TTC549 (cell line): Measurements from ENCODE around the gene CASD1.

Source experiments
- FAIRE-seq: peaks from 2 replicates; lab custom pipeline; 2012; peaks lifted over from hg19 to GRCh38; lab: Jason Lieb, UNC

The CASD1 gene

DNA sequence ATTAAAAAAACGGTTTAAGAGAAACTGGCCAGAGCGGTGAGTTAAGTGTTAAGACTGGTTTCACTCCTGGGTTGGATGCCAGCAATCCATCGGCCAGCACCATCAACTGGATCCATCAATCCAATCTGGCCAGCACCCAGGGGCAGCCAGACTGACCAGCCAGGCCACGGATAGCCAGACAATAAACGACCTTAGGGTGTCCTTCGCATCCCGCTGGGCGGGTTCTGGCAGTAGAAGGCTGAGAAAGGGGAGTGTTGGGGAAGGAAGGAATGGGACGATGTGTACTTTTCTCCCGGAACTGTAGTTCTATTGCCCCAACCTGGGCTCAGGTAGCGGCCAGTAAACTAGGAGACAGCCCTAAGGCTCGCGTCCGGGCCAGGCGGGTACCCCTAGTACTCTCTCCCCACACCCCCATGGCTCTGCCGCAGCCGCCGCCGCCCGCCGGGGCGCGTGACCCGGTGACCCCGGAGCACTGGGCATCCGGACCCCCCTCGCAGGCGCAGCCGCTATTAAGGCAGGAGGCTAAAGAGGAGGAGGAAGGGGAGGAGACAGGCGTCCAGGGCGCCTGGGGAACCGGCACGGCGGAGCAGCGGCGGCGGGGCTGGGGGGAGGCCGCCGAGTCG is at the start of gene CASD1:
Gene CASD1, plus strand, starts transcription at position 546 of the 623 bp plus-strand sequence. CDS start 276 bp downstream, outside the sequence.
- no peak for FAIRE-seq

DNA sequence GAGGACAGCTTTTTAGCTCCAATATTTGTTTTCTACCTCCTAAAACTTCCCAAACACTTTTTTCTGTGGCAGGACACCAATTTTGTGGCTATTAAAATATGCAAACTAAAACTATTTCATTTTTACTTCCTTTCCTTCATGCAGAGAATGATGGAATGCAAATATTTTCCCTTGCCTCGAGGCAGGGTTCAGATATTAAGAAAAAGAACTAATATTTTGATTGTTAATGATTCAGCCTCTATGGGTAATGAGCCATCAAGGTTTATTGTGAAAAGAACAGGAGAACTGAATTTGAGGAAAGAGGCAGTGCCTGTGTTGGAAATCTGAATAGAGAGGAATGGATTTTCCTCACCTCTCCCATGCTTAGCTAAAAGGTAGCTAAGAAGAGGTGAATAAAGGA is 43.1 kb upstream of the CASD1 start:
- FAIRE-seq, result no peak

- no peak for FAIRE-seq
Observed at GRCh38 chr7:94471604-94472003, 38.0 kb upstream of the CASD1 start.

DNA sequence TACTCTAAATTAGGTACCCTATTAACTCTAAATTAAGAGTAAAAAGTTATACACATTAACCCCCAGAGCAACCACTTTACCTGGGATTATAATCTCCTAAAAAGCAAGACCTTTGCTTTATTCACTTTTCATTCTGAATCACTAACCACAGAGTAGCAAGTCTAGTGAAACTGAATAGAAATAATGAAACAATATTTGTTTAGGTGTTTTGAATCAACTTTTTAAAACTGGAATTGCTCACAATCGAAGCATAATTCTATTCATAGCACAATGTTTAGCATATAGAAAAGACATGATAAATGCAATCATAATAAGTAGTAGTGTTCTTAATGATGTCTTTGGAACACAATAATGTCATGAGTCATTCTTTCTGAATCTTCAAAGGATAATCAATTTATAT is 37.0 kb upstream of the CASD1 start:
- no peak for FAIRE-seq

DNA sequence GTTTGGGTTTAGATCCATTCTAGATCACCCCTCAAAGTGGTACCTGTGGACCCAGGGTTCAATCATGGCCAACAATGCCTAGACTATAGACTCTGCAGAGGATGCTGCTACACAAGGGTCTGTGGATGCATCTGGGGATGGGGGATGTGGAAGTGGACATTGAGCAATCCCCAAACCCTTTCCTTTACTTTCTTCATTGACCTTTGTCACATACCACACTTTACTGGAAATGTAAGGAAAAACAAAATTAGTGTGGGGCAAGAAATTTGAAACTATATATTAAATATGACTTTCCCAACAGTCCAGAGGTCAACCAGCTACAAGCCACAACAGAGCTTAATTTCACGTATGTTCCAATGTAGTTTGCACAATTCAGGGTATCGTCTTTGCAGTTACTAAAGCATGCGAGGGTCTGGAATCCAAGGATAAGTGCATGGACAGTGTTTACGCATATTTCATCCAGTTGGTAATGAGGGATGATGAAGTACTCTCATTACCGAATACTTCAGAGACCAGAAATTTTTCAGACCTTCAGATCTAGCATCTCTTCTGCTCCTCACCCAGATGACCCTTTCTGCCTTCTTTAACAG is 33.3 kb upstream of the CASD1 start:
- no peak for FAIRE-seq

- no peak for FAIRE-seq
Observed at GRCh38 chr7:94477878-94478277, 31.7 kb upstream of the CASD1 start.

DNA sequence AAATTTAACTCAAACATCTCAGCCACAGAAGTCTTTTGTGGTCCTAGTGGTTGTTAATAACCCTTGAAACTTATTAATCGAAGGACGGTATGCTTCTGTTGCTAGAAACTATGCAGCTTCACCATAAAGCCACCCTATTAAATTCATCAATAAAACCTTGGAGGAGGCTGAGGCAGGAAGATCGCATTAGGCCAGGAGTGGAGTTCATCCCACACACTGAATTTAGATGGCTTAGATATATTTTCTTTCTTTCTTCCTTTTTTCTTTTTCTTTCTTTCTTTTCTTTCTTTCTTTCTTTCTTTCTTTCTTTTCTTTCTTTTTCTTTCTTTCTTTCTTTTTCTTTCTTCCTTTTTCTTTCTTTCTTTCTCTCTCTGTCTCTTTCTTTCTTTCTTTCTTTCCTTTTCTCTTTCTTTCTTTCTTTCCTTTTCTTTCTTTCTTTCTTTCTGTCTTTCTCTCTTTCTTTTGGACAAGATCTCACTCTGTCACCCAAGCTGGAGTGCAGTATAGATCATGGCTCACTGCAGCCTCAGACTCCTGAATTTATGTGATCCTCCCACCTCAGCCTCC is 30.9 kb upstream of the CASD1 start:
- FAIRE-seq, result no peak

- no peak for FAIRE-seq
Observed at GRCh38 chr7:94481279-94481678, 28.3 kb upstream of the CASD1 start.

GRCh38 chr7:94482796-94483195 is 26.8 kb upstream of the CASD1 start:
- FAIRE-seq, result no peak

DNA sequence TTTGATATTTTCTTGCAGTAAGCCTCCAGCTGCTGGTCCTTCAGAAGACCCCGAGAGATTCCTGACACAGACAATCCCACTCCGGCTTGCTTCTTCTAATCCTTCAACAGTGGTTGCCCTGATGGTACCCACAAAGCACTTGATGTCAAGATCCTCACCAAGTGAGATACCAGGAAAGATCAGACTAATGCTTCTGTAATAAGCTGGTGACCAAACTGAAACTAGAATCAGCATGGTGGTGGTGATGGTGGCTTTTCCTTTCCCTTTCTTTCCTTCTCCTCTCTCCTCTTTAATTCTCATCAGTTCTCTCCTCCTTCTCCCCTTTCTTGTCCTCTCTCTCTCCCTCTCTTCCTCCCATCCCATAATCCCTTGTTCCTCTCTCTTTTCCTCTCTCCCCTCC is 25.8 kb upstream of the CASD1 start:
- FAIRE-seq, result no peak

- no peak for FAIRE-seq
Observed at GRCh38 chr7:94486216-94486615, 23.4 kb upstream of the CASD1 start.

GRCh38 chr7:94491410-94491809 is 18.2 kb upstream of the CASD1 start:
- no peak for FAIRE-seq

GRCh38 chr7:94492601-94493000 is 17.0 kb upstream of the CASD1 start:
- FAIRE-seq, result no peak

- no peak for FAIRE-seq
Observed at GRCh38 chr7:94497874-94498670, 11.5 kb upstream of the CASD1 start.

- no peak for FAIRE-seq
Observed at GRCh38 chr7:94498918-94499317, 10.7 kb upstream of the CASD1 start.

DNA sequence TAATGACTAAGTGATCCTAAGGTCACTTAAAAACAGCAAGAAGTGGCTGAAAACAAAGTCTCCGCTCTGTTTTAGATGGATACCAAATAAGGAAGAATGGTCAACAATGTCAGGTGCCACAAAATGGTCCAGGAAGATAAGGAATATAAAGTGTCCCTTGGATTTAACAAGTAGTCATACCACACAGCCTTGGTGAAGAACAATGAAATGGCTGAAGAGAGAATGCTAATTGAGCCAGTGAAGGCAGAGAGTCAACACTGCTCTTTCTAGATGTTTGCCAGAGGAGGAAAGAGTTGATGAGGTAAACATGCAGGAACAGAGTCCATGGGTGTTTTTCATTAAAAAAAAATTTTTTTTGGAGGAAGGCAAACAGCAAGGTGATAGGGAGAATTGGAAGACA is 2.1 kb upstream of the CASD1 start:
- no peak for FAIRE-seq

DNA sequence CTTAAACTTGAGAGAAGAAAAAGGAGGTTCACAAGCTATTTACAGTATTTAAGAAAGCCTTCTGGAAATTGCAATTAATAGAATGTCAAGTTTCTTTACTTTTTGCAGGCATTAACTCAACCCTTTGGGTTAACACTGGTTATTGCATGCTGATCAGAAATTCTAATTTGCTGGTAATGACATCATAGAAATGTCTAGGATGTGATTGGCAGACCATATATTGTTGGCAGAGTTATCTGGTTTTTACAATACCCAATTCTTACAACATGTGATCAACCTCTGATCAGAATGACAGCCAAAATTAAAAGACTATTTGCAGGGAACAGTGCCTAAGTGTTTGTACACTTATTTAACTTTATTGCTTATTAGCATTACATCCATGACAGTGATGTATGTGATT is 1.6 kb upstream of the CASD1 start:
- FAIRE-seq, result no peak

- FAIRE-seq, result no peak
Observed at GRCh38 chr7:94509887-94510581, 425 bp downstream of the CASD1 start.

DNA sequence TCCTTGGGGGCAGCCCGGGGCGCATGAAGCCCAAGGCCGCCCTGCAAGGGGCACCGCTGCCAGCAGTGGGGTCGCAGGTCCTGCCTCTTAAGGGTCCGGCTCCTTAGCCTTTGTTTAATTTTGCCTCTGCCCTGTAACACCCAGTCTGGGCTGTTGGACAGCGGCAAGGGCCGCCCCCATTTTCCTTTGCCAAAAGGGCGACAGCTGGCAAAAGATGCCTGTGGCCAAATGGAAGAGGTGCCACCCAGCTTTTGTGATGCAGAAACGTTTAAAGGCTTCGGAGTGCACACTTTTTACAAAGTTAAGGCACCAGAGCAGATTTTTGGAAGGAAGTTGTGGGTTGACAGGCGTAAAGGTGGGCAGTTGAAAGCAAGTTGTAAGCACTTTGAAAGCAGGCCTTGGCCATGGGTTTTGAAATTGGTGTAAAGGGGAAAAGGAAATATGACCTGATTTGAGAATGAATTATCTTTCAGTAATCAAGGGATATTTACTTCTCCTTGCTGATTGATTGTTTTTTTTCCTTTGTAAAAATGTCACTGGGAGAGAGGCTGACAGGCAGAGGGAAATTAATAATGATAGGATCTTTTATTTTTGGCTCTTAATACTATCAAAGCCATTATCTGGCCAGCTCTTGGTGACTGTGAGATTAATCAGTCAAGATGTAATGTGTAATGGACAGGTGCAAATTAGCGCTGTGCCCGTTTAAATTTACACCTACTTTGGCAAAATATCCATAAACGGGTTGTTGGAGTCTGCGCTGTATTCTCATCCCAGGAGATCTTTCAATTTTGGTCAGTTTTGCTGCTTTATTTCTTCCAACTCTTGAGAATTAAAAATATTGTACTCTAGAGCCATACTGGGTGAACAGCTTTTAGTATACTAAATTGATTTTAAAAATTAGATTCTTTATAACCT is 1.2 kb downstream of the CASD1 start:
- no peak for FAIRE-seq

GRCh38 chr7:94511718-94512117 is 2.1 kb downstream of the CASD1 start:
- no peak for FAIRE-seq

GRCh38 chr7:94512735-94513564 is 3.3 kb downstream of the CASD1 start:
- FAIRE-seq, result no peak
